Activated CD8-positive, alpha-beta memory T cell treated with anti-CD3 and anti-CD28 coated beads for 36 hours (primary cell): Measurements from ENCODE around the gene HOXC10. TPM values are rescaled to one million over a fixed set of nuclear protein-coding genes. Genes with fewer than 3 reads are reported as not detected.

Experiments
- CTCF ChIA-PET: fragments of 350-600 bp; sonication (Branson Sonifier 250); formaldehyde crosslinking; loops from one replicate; lab custom pipeline; 2021; ENCODE audit warnings: antibody characterized with exemption; lab: Charles Lee
- POLR2A ChIA-PET: fragments of 350-600 bp; sonication (Branson Sonifier 250); formaldehyde crosslinking; loops from one replicate; lab custom pipeline; 2021; ENCODE audit warnings: antibody characterized with exemption; lab: Charles Lee
- total RNA-seq, 2 experiments: library from RNA; stranded (reverse); gene quantifications; one replicate each; pipeline ENCODE4 v1.2.3, GENCODE V29; 2021

Gene HOXC10
- total RNA-seq, 2 experiments from 2014 or later = not detected

DNA sequence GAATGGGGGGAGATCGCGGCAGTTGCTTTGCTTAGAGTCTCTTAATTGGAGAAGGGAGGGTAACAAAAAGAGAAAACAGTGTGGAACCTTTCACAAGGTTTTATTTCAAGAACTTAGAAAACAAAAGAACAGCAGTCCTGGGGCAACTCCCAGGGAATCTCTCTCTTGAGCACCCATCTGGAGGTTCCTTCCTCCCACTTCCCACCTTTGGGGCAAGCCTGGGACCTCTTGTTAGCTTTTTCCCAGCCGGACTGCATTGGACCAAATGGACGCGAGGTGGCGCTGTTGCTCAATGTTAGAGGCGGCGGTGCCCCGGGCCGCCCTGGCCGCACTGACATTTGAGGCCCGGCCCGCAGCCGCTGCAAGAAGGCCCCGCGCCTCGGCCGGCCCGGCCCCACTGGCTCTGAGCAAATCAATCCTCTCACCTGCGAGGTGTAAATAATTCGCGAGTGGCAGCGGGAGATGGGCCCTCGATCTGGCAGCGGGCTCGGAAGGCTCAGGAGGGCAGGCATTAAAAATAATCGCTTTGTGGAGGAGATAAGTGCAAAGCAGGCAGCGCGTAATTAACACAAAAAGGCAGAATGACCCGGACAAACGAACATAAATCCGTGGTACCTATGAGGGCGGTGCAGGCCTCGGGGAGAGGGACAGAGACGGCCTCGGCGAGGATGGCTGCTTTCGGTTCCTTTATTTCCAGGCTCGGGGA lies 21.1 kb downstream of the HOXC10 start:
- ChIA-PET CTCF (interaction anchor here (0.5 to 7.1 kb wide), 21 partner anchors 9 to 210 kb away, joined by 3 to 80 read pairs (median 4); partner anchors contain the start of genes HOXC10, HOXC5 and SMUG1), POLR2A (interaction anchor here (1.2 kb wide), 1 partner anchor 195 kb away, joined by 3 read pairs; no protein-coding TSS in a partner anchor)

DNA sequence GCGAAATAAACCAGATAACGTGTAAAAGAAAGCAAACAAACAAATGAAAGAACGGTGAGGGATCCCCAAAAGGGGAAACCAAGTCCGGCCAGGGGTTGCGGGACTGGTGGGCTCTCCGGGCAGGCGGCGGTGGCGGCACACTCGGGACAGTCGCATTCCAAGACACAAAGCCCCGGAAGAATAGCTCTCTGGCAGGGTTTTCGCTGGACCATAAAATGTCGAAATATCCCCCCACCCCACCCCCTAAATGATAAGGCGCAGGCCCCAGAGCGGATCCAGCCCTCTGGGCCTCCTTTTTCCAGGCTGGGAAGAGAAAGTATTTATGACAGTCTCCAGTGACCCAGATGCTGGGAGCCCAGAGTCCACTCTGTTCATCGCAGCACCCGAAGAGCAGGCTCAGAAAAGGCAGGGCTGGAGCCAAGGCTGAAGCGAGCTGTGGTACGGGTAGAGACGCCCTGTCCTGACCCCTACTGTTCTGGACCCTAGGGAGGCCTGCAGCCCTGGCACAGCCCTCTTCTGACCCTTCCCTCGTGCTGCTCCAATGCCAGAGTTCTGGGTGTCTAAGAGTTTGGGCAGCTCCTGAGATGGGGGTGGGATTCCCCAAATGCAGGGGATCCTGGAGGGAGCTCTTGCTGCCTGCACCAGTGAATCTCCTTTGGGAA lies 21.7 kb downstream of the HOXC10 start:
- ChIA-PET CTCF (interaction anchor here (0.8 to 7.1 kb wide), 12 partner anchors 10 to 209 kb away, joined by 3 to 80 read pairs (median 14); partner anchors contain the start of genes HOXC10, HOXC5 and SMUG1), POLR2A (no interaction called here)

DNA sequence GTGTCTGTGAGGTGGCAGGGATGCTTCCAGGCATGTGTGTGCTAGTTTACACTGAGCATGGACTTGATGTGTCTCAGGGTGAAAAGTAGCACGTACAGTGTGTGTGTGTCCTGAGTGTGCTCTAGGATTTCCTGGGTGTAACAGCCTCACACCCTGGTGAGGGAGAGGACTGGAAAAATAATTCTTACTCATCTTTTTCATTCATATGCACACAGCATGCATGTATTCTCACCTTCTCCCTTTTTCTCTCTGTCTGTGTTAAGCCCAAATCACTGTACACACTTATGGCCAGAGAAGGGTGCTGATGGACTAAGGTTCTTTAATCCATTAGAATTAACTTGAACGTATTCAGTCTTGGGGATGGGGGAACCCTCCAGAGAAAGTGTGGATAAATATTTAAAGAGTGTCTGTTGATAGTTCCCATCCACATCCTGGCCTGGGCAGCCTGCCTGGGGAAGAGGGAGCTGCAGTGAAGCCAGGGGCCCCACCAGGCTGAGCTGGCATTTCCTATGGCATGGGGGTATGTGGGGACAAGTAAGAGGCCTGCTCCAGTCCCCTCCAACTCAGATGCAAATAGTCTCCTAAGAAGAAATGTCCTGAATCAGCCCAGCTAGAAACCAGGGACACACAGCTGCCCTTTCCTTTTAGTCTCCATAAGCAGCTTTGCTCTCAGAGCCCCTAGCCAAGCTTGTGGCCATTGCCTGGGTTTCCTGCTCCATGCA lies 22.8 kb downstream of the HOXC10 start:
- POLR2A ChIA-PET = no interaction called here

DNA sequence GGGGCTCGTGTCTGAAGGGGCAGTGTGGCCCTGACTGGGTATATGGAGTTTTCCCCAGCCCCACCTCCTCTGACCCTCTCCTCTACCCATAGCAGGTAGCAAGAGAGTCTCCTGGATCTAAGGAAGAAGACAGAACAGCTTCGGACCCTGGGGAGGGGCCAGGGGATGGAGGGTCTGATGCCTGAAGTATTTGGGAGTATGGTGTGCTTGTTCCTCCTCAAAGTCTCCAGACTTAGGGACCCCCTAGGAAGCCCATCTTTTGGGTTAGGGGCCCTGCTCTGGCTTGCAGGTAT lies 23.3 kb downstream of the HOXC10 start:
- POLR2A ChIA-PET = no interaction called here
- CTCF ChIA-PET = interaction anchor here (1.2 to 7.1 kb wide), 7 partner anchors 8 to 199 kb away, joined by 4 to 80 read pairs (median 11); partner anchors contain the start of genes HOXC10, HOXC5, HOXC9 and SMUG1

More for the DNA sequence above, 22.8 kb downstream of the HOXC10 start:
- CTCF ChIA-PET = interaction anchor here (1.2 to 7.1 kb wide), 9 partner anchors 7 to 200 kb away, joined by 4 to 80 read pairs (median 18); partner anchors contain the start of genes HOXC5, HOXC9 and SMUG1

DNA sequence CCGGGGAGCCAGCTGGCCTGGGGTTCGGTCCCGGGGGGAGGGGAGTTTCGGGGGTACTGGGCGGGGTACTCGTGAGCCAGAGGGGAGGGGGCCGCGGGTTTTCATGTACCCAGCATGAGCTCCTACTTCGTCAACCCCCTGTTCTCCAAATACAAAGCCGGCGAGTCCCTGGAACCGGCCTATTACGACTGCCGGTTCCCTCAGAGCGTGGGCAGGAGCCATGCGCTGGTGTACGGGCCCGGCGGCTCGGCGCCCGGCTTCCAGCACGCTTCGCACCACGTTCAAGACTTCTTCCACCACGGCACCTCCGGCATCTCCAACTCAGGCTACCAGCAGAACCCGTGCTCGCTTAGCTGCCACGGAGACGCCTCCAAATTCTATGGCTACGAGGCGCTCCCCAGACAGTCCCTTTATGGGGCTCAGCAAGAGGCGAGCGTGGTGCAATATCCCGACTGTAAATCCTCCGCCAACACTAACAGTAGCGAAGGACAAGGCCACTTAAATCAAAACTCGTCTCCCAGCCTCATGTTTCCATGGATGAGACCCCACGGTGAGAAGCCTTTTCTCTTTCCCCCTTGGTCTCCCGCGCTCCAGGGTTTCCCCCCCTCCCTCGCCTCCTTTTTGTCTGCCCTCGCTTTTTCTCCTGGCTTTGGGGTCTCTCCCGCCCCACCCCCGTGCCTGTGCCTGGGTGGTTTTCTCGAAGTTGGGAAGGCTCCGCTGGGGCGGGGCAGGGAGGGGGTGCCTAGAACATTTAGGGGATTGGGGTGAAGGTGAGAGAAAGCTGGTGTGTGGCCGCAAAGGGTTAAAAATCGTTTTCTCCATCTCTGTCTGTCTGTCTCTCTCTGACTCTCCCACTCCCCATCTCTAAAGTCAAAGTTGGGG lies 24.5 kb downstream of the HOXC10 start:
- CTCF ChIA-PET = interaction anchor here (0.6 to 7.1 kb wide), 12 partner anchors 9 to 1710 kb away, joined by 3 to 80 read pairs (median 6); partner anchors contain the start of genes CALCOCO1, HOXC10, HOXC5 and HOXC9
- POLR2A ChIA-PET = no interaction called here

DNA sequence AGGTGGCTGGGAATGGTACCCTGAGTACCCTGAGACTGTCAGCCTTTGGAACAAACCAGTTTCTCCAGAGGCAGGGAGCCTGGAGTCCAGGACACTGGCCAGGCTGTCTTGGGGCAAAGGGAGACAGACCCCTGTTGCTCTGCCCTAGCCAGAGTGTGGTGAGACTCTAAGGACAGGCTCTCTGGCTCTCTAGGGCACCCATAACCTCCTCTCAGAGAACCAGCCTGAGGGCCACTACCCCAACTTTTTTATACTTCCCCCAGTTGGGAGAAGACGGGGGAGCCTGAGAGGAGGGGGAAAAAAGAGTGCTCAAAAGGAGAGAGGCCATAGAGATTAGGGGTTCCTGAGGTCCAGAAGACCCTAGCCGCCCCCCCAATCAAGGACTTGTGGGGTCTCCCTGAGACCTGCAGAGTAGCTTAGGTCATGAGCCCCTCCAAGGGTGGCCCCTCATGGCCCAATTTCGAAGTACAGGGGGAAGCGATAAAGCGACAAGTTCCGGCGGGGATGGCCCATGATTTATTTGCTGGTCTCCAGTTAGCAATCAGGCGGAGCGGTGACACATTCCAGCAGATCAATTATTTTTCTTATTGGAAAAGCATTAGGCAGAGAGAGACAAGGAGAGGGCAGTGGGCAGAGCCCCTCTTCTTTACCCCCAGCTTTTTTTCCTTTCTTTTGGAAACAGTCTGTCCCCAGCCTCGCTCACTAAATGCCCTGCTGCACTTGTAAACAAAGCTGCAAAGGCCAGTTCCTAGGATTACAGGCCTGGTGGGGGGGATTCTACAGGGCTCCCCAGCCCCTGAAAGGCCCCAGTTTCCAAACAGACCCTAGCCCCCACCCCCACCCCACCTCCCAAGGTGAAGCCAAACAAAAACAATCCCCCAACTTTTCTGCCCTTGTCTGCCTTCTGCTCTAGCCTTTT lies 25.4 kb downstream of the HOXC10 start:
- POLR2A ChIA-PET = no interaction called here
- CTCF ChIA-PET = interaction anchor here (2.1 kb wide), 1 partner anchor 25 kb away, joined by 11 read pairs; the partner anchor contains the start of gene HOXC10

DNA sequence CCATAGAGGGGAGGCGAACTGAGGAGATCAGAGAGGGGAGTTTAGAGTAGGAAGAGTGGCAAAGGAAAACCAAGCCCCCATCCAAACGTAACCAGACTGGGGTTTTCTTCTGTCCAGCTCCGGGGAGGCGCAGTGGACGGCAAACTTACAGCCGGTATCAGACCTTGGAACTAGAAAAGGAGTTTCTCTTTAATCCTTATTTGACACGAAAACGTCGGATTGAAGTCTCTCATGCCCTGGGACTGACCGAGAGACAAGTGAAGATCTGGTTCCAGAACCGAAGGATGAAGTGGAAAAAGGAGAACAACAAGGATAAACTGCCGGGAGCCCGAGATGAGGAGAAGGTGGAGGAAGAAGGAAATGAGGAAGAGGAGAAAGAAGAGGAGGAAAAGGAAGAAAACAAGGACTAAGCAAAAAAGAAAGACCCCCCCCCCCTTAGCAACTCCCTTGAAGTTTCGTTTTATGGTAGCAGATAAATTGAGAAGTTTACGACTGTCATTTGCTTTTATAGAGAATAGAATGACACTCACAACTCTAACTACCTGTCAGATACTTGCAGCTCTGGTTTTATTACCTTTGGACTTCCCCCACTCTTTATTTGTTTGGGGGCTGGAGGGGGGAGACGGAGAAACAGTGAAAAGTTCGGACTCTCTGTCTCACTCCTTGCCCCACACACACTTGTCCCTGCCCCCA lies 26.2 kb downstream of the HOXC10 start:
- CTCF ChIA-PET = interaction anchor here (0.7 kb wide), 1 partner anchor 182 kb away, joined by 7 read pairs; no protein-coding TSS in a partner anchor
- POLR2A ChIA-PET = no interaction called here

DNA sequence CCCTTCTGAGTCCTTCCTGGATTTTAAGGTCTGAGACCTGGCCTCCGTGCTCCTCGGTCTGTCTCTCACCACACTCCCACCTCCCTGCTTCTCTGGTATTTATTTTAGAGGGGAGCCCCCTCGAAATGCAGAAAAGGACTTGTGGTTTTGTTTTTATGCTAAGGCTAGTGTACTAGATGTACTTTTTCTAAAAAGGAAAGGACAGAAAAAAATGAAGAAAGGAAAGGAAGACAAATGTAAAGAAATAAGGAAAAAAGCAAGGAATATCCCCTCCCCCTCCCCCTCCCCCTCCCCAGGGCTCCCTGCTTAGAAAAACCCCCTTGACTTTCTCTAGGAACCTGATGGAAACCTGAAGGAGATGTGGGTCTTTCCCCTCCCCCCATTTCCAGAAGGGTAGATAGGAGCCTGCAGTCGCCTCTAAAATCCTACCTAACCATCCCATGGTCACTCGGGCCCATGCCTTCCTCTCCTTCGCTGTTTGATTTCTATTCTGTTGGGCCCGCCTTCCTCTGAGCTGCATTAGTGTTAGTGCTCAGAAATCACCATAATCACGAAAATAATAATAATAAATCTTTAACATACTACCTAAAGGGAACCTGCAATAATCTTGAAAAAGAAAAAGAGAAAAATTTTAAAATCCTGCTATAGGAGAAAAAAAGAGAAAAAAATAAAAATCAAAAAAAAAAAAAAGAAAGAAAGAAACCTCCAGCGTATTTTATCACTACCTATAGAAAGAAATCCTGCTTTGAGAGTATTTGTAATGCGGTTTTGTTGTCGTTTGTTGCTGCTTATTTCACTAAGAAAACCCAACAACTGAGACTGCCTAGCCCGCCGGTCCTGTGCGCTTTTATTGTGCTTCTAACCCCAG lies 27.0 kb downstream of the HOXC10 start:
- POLR2A ChIA-PET = no interaction called here

DNA sequence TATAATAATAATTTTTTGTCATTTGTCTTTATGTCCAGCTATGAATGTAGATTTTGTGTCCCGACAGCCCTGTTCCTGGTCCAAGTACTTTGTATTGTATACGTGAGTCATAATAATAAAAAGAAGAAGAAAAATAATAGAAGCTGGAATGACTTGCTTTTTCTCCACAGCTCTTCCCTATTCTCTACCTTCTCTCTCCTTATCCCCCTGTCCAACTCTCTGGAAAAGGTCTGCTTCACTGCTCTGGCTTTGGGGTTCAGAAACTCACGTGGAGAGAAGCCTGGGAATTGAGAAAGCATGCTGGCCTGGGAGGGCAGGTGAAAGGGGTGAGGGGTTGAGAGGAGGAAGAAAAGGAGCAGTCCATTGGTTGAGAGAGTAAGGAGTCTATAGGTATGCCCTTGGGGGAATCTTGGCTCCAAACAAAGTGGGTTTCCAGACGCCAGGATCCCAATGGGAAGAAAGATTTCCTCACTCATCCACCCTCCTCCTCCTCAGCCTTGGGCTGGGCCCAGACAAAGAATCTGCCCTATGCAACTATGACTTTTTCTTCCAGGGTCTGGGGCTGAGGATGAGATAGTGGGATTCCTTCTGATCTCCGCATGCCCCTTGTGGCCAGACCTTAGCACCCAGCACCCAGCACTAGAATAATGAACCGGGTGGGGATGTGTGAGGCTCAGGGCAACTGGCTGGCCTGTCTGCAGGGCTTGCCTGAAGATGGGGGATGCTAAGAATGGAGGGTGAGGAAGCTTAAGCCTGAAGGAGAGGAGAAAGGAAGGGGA lies 27.9 kb downstream of the HOXC10 start:
- POLR2A ChIA-PET = no interaction called here
- CTCF ChIA-PET = interaction anchor here (1.4 to 1.6 kb wide), 2 partner anchors 14 to 179 kb away, joined by 3 to 6 read pairs; no protein-coding TSS in a partner anchor

More for the DNA sequence above, 27.0 kb downstream of the HOXC10 start:
- CTCF ChIA-PET = interaction anchor here (0.7 kb wide), 1 partner anchor 181 kb away, joined by 7 read pairs; no protein-coding TSS in a partner anchor

DNA sequence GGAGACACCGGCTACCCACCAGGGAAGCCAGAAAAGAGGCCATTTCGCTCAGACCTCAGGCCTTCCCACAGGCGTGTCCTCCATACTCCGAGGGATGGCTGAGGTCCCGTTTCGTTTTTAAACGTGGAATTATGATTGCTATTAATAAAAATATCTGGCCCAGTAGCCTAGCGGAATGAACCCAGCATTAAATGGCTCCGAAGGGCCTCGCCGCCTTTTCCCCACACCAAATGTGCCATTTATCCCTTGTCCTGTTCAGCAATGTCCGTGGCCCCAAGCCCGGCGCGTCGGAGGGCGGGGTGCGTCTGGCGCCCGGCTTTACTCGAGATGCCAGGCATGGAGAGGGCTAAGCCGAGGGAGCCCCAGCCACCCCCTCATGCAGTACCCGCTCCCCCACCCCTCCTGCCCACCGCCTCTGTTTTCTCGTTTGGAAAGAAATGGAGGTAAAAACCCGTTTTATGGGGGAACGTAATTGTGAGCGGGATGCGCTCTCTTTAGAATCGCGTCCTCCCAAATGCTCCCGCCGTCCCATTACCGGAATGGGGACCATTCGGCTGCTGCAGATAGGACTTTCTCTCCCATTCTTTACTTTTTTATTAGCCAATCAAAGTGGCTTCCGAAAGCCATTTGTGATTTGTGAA lies 29.6 kb downstream of the HOXC10 start:
- POLR2A ChIA-PET = no interaction called here
- CTCF ChIA-PET = no interaction called here

DNA sequence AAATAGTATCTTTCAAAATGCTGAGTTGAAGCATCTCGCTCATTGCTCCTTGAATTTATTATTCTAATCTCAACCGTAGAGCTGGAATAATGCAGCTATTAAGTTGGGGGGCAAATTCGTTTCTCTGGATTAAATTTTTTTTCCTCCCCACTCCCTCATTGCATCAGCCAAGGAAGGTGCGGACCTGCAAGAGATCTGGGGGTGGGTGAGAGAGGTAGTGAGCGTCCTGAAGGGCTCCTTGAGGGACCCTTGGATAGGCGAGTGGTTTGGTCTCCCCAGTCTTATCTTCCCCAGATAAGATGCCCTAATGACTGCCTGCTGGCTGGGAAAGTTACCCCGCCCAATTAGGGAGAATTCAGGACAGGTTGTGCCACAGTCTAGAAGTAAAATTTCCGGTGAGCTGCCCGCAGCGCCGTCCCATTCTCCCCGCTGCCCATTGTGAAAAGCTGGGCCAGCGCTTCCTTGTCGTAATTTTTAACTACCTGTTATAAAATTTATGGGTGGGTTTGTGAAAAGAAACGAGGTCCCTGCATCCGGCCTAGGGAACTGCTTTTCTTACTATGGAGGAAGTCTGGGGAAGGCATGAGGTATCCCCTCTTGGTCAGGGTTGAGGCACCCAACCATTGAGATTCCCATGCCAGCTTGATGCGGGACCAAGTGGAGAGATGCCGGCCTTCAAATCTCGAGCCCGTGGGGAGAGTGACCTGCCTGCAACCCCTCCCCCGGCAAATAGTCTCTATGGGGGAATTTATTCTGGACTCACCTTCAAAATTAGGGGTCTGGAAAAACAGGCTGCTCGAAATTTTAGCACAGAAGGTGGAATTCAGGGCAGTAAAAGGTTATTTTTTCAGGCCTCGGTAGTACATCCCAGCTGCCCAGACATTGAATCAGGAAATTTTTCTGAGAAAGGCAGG lies 30.3 kb downstream of the HOXC10 start:
- ChIA-PET POLR2A (interaction anchor here (0.6 kb wide), 1 partner anchor 176 kb away, joined by 3 read pairs; no protein-coding TSS in a partner anchor), CTCF (interaction anchor here (0.8 to 3.1 kb wide), 6 partner anchors 9 to 192 kb away, joined by 3 to 21 read pairs (median 6); partner anchors contain the start of genes HOXC9 and SMUG1)

DNA sequence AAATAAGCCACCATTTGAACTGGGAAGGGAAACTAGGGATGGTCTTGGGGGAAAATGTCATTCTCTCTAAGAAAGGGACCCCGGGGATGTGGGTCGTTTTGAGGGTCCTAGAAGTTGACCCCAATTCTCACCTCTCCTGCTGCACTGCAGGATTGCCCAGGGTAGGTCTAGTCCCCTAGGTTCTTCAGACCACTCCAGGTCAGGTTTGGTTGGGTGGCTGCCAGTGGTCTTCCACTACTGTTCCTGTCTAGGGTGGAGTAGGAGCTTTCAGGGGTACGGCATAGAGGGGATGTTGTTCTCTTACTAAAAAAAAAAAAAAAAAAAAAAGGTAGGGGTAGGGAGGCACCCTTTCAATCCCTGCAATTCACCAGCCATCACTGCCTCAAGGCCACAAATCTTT lies 31.1 kb downstream of the HOXC10 start:
- CTCF ChIA-PET = interaction anchor here (0.7 to 3.1 kb wide), 8 partner anchors 10 to 192 kb away, joined by 3 to 21 read pairs (median 4); partner anchors contain the start of genes HOXC9 and SMUG1
- POLR2A ChIA-PET = interaction anchor here (0.5 to 0.7 kb wide), 2 partner anchors 18 to 173 kb away, joined by 3 to 8 read pairs; no protein-coding TSS in a partner anchor

DNA sequence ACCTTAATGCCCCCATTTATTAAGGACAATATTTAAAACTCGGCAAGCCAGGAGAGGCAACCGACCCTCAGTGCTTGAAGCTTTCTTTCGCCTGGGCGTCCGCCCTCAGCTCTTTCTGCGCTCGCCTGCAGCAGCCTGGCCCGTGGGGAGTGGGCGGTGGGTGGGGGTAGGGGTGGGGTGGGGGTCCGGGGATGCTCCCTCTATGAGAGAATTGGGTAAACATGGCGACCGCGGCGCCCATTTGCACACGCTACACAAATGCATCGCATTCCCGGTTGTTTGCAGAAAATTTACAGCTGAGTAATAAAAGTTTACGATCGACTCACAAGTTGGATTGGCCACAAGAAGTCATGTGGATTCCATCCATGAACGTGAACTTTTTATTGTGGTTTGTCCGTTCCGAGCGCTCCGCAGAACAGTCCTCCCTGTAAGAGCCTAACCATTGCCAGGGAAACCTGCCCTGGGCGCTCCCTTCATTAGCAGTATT lies 31.6 kb downstream of the HOXC10 start:
- ChIA-PET CTCF (interaction anchor here (0.7 to 3.1 kb wide), 9 partner anchors 10 to 198 kb away, joined by 3 to 21 read pairs (median 4); partner anchors contain the start of genes HOXC9 and SMUG1), POLR2A (interaction anchor here (0.5 to 1.0 kb wide), 3 partner anchors 16 to 173 kb away, joined by 3 to 8 read pairs (median 3); no protein-coding TSS in a partner anchor)
